Measurements from ENCODE around the gene ITGB5. TPM values are rescaled to one million over a fixed set of nuclear protein-coding genes. Genes with fewer than 3 reads are reported as not detected.

Gene ITGB5
- total RNA-seq, 1 donor from 2014 or later, result 139 TPM

GRCh38 chr3:124895756-124896155 lies 8.6 kb upstream of the ITGB5 start:
- H3K36me3 ChIP-seq (ENCODE audit: insufficient read depth, low read length), result no peaks in the 10 kb centered on the region
- H3K27me3 ChIP-seq (ENCODE audit: insufficient read depth, low read length), result no peaks in the 10 kb centered on the region
- no peaks in the 10 kb centered on the region for H4K20me1 ChIP-seq (ENCODE audit: insufficient read depth, low read length)
- H3K79me2 ChIP-seq (ENCODE audit: insufficient read depth, low read length), result no peaks in the 10 kb centered on the region
- Mint-ChIP-seq H3K27ac (ENCODE audit: unreplicated experiment) (no peak overlapping the region), H3K27me3 (ENCODE audit: low read depth, unreplicated experiment) (peaks cover 3% of the 10 kb centered on the region), H3K4me1 (ENCODE audit: low read depth, unreplicated experiment) (peaks cover 2% of the 10 kb centered on the region), H3K36me3 (ENCODE audit: low read depth, unreplicated experiment) (no peaks in the 10 kb centered on the region), H3K4me3 (ENCODE audit: unreplicated experiment) (no peak overlapping the region), H3K9me3 (ENCODE audit: unreplicated experiment) (no peaks in the 10 kb centered on the region)
- no peak overlapping the region for H3K9ac ChIP-seq (ENCODE audit: low read length)
- no peak overlapping the region for H3K4me3 ChIP-seq (ENCODE audit: insufficient read depth, low read depth, low read length)
- TF ChIP-seq CTCF (IDR thresholded peaks at IDR 0.05; ENCODE audit: insufficient read depth, low read depth, low read length) (no peak), EZH2 (IDR thresholded peaks at IDR 0.05; ENCODE audit: insufficient read depth, low read length) (no peak)
- H2AFZ ChIP-seq (ENCODE audit: low read depth, low read length), result no peak overlapping the region
- no peaks in the 10 kb centered on the region for H3K9me3 ChIP-seq (ENCODE audit: insufficient read depth, low read depth, low read length)
- no peak overlapping the region for H3K4me2 ChIP-seq (ENCODE audit: low read length)
- no peaks in the 10 kb centered on the region for H3K4me1 ChIP-seq (ENCODE audit: insufficient read depth, low read length)
- FAIRE-seq (no peak), DNase-seq (ENCODE audit: low read depth) (no peak)
- H3K27ac ChIP-seq (ENCODE audit: low read depth, low read length), result no peak overlapping the region

GRCh38 chr3:124893526-124893925 lies 6.4 kb upstream of the ITGB5 start:
- Mint-ChIP-seq H3K4me3 (ENCODE audit: unreplicated experiment) (no peak overlapping the region), H3K36me3 (ENCODE audit: low read depth, unreplicated experiment) (no peaks in the 10 kb centered on the region), H3K27me3 (ENCODE audit: low read depth, unreplicated experiment) (peaks cover 3% of the 10 kb centered on the region), H3K9me3 (ENCODE audit: unreplicated experiment) (no peaks in the 10 kb centered on the region), H3K4me1 (ENCODE audit: low read depth, unreplicated experiment) (peaks cover 6% of the 10 kb centered on the region), H3K27ac (ENCODE audit: unreplicated experiment) (no peak overlapping the region)
- no peaks in the 10 kb centered on the region for H3K27me3 ChIP-seq (ENCODE audit: insufficient read depth, low read length)
- no peak overlapping the region for H3K4me3 ChIP-seq (ENCODE audit: insufficient read depth, low read depth, low read length)
- TF ChIP-seq CTCF (IDR thresholded peaks at IDR 0.05; ENCODE audit: insufficient read depth, low read depth, low read length) (no peak), EZH2 (IDR thresholded peaks at IDR 0.05; ENCODE audit: insufficient read depth, low read length) (no peak)
- H4K20me1 ChIP-seq (ENCODE audit: insufficient read depth, low read length), result no peaks in the 10 kb centered on the region
- H2AFZ ChIP-seq (ENCODE audit: low read depth, low read length), result no peak overlapping the region
- FAIRE-seq, result no peak
- H3K79me2 ChIP-seq (ENCODE audit: insufficient read depth, low read length), result no peaks in the 10 kb centered on the region
- no peak for DNase-seq (ENCODE audit: low read depth)
- no peak overlapping the region for H3K27ac ChIP-seq (ENCODE audit: low read depth, low read length)
- H3K9ac ChIP-seq (ENCODE audit: low read length), result no peak overlapping the region
- H3K9me3 ChIP-seq (ENCODE audit: insufficient read depth, low read depth, low read length), result no peaks in the 10 kb centered on the region
- no peaks in the 10 kb centered on the region for H3K36me3 ChIP-seq (ENCODE audit: insufficient read depth, low read length)
- no peak overlapping the region for H3K4me2 ChIP-seq (ENCODE audit: low read length)
- no peaks in the 10 kb centered on the region for H3K4me1 ChIP-seq (ENCODE audit: insufficient read depth, low read length)

DNA sequence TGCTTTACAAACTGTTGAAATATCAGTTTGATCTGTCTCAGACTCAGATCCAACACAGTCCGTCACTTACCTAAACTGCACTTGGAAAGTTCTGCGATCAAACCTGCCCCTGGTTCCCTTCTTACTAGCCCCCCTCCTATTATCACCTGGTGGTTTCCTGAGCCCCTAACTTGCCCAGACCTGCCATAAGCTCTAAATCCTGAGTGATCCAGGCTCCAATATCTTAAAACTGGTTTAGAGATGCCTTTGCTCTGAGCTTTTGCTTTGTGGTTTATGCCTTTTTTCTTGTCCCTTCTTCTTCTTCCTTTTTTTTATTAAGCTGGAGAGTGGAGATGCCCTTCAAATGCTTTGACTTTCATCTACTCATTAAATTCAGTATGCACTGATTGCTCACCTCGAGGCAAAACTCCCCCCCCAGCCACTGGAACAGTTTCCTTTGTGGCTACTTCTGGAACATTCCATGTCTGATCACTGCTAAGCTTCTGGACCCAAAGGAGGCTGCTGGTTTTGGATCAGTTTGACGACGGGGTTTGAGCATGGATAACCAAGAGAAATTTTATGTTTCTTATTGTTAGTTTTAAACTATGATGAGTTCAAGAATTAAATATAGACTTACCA lies 3.5 kb upstream of the ITGB5 start:
- peaks cover 9% of the 10 kb centered on the region for H3K79me2 ChIP-seq (ENCODE audit: insufficient read depth, low read length)
- TF ChIP-seq EZH2 (IDR thresholded peaks at IDR 0.05; ENCODE audit: insufficient read depth, low read length) (no peak), CTCF (IDR thresholded peaks at IDR 0.05; ENCODE audit: insufficient read depth, low read depth, low read length) (no peak)
- no peak overlapping the region for H3K4me2 ChIP-seq (ENCODE audit: low read length)
- FAIRE-seq (no peak), DNase-seq (ENCODE audit: low read depth) (no peak)
- Mint-ChIP-seq H3K27me3 (ENCODE audit: low read depth, unreplicated experiment) (no peaks in the 10 kb centered on the region), H3K4me3 (ENCODE audit: unreplicated experiment) (no peak overlapping the region), H3K27ac (ENCODE audit: unreplicated experiment) (no peak overlapping the region), H3K9me3 (ENCODE audit: unreplicated experiment) (no peaks in the 10 kb centered on the region), H3K4me1 (ENCODE audit: low read depth, unreplicated experiment) (peaks cover 9% of the 10 kb centered on the region), H3K36me3 (ENCODE audit: low read depth, unreplicated experiment) (no peaks in the 10 kb centered on the region)
- H3K27me3 ChIP-seq (ENCODE audit: insufficient read depth, low read length), result no peaks in the 10 kb centered on the region
- no peak overlapping the region for H3K9ac ChIP-seq (ENCODE audit: low read length)
- no peak overlapping the region for H2AFZ ChIP-seq (ENCODE audit: low read depth, low read length)
- H3K36me3 ChIP-seq (ENCODE audit: insufficient read depth, low read length), result no peaks in the 10 kb centered on the region
- no peaks in the 10 kb centered on the region for H3K9me3 ChIP-seq (ENCODE audit: insufficient read depth, low read depth, low read length)
- no peak overlapping the region for H3K27ac ChIP-seq (ENCODE audit: low read depth, low read length)
- H3K4me1 ChIP-seq (ENCODE audit: insufficient read depth, low read length), result peaks cover 8% of the 10 kb centered on the region
- H4K20me1 ChIP-seq (ENCODE audit: insufficient read depth, low read length), result no peaks in the 10 kb centered on the region
- H3K4me3 ChIP-seq (ENCODE audit: insufficient read depth, low read depth, low read length), result no peak overlapping the region
